Measurements from ENCODE around the gene OR6C2. TPM values are rescaled to one million over a fixed set of nuclear protein-coding genes. Genes with fewer than 3 reads are reported as not detected.
"Not testable (repeated sequence)": the region's sequence is repeated elsewhere in the genome, so short reads cannot be mapped to it uniquely, and the experiment has no call there.

The OR6C2 gene
- total RNA-seq, 1 experiment from 2014 or later, result not detected

- H3K27me3 Mint-ChIP-seq (ENCODE audit: insufficient read depth, unreplicated experiment), result peaks cover 39% of the 10 kb centered on the region
- CTCF ChIA-PET, result no interaction called here
- no TSS peak for BruUV-seq (replicated peaks)
- no peaks in the 10 kb centered on the region for H3K9me3 Mint-ChIP-seq (ENCODE audit: unreplicated experiment)
- H3K27ac Mint-ChIP-seq (ENCODE audit: low read depth, unreplicated experiment), result no peak within 1 kb of the TSS
- H3K4me1 Mint-ChIP-seq (ENCODE audit: insufficient read depth, unreplicated experiment), result no peaks in the 10 kb centered on the region
- no peaks in the 10 kb centered on the region for H3K36me3 Mint-ChIP-seq (ENCODE audit: insufficient read depth, unreplicated experiment)
- TF ChIP-seq CTCF (IDR thresholded peaks at IDR 0.05; ENCODE audit: unreplicated experiment), result no peak
- POLR2A ChIA-PET, result no interaction called here
- intact Hi-C loops (cut with micrococcal nuclease), result no loop called here
- no peak for DNase-seq (ENCODE audit: unreplicated experiment)
- H3K4me3 Mint-ChIP-seq (ENCODE audit: unreplicated experiment), result no peak within 1 kb of the TSS
Observed at GRCh38 chr12:55425954-55426353, 17.9 kb upstream of the OR6C2 start, which contains the start of gene OR6C76. OR6C76 (plus strand) TSS chr12:55426254; CDS start chr12:55426254, 0 bp downstream.

GRCh38 chr12:55428331-55429243 is 15.3 kb upstream of the OR6C2 start:
- POLR2A ChIA-PET, result interaction anchor here (0.7 kb wide), 1 partner anchor 1204 kb away, joined by 3 read pairs; no protein-coding TSS in a partner anchor
- Mint-ChIP-seq H3K4me3 (ENCODE audit: unreplicated experiment) (no peak overlapping the region), H3K27me3 (ENCODE audit: insufficient read depth, unreplicated experiment) (peaks cover 51% of the 10 kb centered on the region), H3K27ac (ENCODE audit: low read depth, unreplicated experiment) (no peak overlapping the region), H3K36me3 (ENCODE audit: insufficient read depth, unreplicated experiment) (no peaks in the 10 kb centered on the region), H3K4me1 (ENCODE audit: insufficient read depth, unreplicated experiment) (no peaks in the 10 kb centered on the region), H3K9me3 (ENCODE audit: unreplicated experiment) (peaks cover 6% of the 10 kb centered on the region)
- CTCF ChIA-PET, result interaction anchor here (0.6 kb wide), 2 partner anchors 58 to 101 kb away, joined by 3 to 4 read pairs; no protein-coding TSS in a partner anchor
- DNase-seq (ENCODE audit: unreplicated experiment), result no peak
- intact Hi-C loops (cut with micrococcal nuclease), result no loop called here
- TF ChIP-seq CTCF (IDR thresholded peaks at IDR 0.05; ENCODE audit: unreplicated experiment), result no peak
- no TSS peak for BruUV-seq (replicated peaks)

- POLR2A ChIA-PET; intact Hi-C loops (cut with micrococcal nuclease); H3K4me3 Mint-ChIP-seq (ENCODE audit: unreplicated experiment); H3K27ac Mint-ChIP-seq (ENCODE audit: low read depth, unreplicated experiment); H3K9me3 Mint-ChIP-seq (ENCODE audit: unreplicated experiment); CTCF ChIA-PET; H3K36me3 Mint-ChIP-seq (ENCODE audit: insufficient read depth, unreplicated experiment); DNase-seq (ENCODE audit: unreplicated experiment); BruUV-seq (replicated peaks); H3K4me1 Mint-ChIP-seq (ENCODE audit: insufficient read depth, unreplicated experiment): not testable (repeated sequence)
- H3K27me3 Mint-ChIP-seq (ENCODE audit: insufficient read depth, unreplicated experiment), result peaks cover 61% of the 10 kb centered on the region
Observed at GRCh38 chr12:55441233-55441632, 2.6 kb upstream of the OR6C2 start.

- H3K9me3 Mint-ChIP-seq (ENCODE audit: unreplicated experiment), result no peaks in the 10 kb centered on the region
- POLR2A ChIA-PET, result no interaction called here
- H3K4me3 Mint-ChIP-seq (ENCODE audit: unreplicated experiment), result no peak overlapping the region
- no peak for DNase-seq (ENCODE audit: unreplicated experiment)
- no peak overlapping the region for H3K27ac Mint-ChIP-seq (ENCODE audit: low read depth, unreplicated experiment)
- H3K4me1 Mint-ChIP-seq (ENCODE audit: insufficient read depth, unreplicated experiment), result no peaks in the 10 kb centered on the region
- BruUV-seq (replicated peaks), result no TSS peak
- no peaks in the 10 kb centered on the region for H3K36me3 Mint-ChIP-seq (ENCODE audit: insufficient read depth, unreplicated experiment)
- H3K27me3 Mint-ChIP-seq (ENCODE audit: insufficient read depth, unreplicated experiment), result peaks cover 63% of the 10 kb centered on the region
- CTCF ChIA-PET, result interaction anchor here (0.6 kb wide), 1 partner anchor 181 kb away, joined by 4 read pairs; no protein-coding TSS in a partner anchor
- TF ChIP-seq CTCF (IDR thresholded peaks at IDR 0.05; ENCODE audit: unreplicated experiment), result no peak
- intact Hi-C loops (cut with micrococcal nuclease), result no loop called here
Observed at GRCh38 chr12:55445357-55445756, 1.5 kb downstream of the OR6C2 start.
